Stimulated activated CD4-positive, alpha-beta T cell treated with anti-CD3 and anti-CD28 coated beads, Interleukin-4, amount 100 ng/mL, for 48 hours (primary cell): ENCODE data around the gene CEP170B.
"Not testable (repeated sequence)": the region's sequence is repeated elsewhere in the genome, so short reads cannot be mapped to it uniquely, and the experiment has no call there.

ENCODE experiments used
- DNase-seq, 2 donors: peaks; one replicate each; pipeline ENCODE4 v3.0.0-alpha.2; 2020; ENCODE audit warnings: low read depth in 2 of 2

CEP170B gene

DNA sequence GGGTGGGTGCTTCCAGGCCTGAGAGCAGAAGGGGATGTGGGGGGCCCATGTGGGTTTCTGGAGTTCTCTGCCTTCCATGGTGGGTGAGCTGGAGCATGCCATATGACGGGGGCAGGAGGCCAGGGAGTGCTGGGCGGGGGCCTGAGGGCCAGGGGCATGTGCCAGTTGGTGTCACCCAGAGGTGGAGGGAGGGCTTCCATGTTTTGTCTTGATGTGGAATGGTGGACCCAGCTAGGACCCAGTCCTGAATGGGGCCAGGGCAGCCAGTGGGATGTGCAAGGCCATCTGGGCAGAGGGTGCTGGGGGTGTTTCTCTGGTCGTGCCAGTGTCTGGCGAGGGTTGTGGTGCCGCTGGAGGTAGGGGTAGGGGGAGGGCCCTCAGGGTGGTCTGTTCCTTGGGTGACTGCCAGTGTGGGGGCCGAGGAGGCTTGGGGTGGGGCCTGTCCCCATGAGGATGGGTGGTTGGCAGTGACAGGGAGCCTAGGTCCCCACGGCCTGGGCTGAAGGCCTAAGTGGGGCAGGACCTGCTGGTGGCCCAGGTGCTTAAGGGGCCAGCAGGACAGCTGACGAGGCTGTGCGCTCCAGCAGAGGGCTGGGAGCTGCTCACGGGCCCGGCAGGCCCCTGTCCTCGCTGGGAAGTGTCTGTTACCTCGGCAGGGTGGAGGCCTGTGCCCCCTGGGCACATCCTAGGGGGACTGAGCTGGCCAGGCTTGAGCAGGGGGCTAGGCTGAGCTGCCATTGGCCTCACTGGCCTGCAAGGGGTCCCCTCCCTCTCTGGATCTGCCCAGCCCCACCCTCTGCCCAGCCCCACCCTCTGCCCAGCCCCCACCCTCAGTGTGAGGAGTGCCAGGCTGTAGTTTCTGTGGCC lies 26.8 kb downstream of the CEP170B start:
- DNase-seq = no peak

- DNase-seq = no peak
Observed at GRCh38 chr14:104892531-104893434, 27.7 kb downstream of the CEP170B start.

DNA sequence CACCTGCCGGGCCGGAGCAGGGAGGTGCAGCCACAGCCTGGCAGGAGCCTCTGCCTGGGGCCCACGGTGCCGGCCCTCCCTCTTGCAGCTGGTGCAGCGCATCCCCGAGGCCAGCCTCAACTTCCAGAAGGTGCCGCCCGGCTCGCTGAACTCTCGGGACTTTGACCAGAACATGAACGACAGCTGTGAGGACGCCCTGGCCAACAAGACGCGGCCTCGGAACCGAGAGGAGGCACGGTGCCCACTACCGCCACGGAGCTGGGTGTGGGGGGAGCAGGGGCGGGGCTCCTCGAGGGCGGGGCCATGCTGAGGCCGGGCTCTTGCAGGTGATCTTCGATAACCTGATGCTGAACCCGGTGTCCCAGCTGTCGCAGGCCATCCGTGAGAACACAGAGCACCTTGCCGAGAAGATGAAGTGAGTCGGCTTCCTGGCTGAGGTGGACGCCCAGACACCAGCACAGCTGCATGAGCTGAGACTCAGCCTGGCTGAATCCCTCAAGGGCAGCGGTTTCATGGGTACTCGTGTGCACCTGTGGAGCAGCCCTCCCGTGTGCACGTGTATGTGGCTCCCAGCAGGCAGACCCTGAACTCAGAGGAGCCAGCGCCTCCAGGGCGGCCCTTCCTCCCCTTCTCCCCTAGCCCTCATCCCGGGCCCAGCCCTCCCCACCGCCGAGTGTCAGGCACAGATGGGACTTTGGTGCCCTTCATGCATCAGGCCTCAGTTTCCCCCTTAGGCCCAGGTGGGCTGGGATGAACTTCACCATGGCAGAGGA lies 28.6 kb downstream of the CEP170B start:
- DNase-seq = no peak

GRCh38 chr14:104894331-104895206 lies 29.5 kb downstream of the CEP170B start:
- no peak for DNase-seq

- DNase-seq = no peak
Observed at GRCh38 chr14:104895207-104895785, 30.2 kb downstream of the CEP170B start.

DNA sequence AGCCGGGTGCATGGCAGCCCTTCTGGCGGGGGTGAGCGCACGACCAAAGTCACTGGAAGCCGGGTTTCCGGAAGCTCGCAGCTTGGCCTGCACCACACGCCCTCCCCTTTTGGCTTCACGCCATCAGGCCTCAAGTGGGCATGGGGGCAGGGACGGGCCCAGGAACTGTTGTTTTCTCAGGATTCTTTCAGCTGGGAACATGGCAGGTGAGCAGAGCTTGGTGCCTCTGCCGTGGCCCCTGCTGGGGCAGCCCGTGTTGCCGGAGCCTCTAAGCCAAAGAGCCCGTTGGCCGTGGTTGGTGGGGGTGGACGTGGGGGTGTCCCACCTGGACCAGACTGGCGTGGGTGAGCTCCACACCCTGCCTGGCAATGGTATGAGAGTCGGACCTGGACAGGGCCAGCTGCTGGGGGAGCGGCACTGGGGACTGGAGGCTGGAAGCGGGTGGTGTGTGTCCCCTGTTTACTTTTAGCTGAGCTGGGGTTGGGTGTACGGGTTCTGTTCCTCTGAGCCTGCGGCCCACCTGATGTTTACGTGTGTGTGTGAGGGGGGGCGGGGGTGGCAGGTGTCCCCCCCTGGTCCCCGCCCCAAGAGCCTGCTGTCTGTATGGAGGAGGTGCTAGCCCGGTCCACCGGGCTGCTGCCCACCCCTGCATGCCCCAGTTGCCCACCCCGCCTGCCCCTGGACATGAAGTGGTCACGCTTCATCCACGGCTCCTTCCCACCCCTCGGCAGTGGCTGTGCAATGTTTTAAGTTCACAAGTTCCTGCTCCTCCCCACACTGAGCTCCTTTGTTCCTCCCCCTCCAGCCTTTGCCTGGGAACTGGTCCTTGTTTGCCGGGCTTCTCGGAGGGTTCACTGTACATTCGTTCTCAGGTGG lies 31.0 kb downstream of the CEP170B start:
- DNase-seq = no peak

DNA sequence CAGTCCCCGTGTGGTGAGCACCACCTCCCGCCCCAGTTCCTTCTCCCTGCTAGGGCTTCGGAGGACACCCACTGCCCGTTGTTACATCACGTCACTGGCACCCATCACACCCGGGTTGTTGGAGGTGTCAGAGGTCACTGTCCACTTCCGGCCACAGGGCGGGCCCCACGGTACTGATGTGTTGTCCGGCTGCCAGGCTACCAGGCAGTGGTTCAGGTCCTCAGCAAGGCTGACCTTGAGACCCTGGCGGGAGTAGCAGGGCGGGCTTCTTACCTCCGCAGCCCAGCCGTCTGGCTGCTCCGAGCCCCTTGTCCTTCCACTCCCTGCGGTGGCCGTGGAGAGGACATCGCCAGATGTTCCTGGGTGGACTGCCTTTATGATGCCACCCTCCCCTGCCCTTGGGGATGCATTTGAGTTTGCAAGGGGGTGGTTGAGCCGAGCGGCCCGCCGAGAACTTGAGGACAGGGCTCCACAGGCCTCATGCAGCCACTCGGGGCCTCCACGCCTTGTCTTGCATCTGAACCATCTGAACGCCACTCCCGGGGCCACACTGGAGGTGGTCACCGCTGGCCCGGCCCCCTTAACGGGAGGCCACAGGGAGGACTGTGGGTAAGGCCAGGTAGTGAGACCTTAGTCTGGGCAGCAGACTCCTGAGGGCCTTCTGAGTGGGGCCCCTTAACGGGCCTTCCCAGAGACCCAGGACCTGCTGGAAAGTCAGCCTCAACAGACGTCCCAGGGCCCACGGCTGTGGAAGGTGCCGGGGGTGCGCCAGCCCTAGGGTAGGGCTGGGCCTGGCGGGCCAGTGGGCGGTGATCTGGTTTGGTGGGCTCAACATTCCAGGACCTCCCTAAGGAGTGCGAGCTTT lies 32.5 kb downstream of the CEP170B start:
- DNase-seq = no peak

DNA sequence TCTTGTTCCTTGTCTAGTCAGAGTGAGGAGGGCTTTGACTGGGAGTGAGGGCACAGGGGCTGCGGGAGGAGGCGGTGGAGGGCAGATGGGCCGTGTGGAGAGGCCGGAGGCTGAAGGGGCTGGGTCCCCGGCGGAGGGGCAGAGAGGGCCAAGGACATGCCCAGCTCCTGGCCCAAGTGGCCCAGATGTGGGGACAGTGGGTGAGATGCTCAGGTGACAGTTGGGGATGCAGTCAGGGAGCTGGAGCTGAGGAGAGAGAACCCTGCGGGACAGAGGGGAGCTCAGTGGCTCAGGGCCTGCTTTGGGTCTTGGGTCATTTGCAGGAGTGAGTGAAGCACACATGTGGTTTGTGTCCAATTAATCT lies 33.1 kb downstream of the CEP170B start:
- DNase-seq = no peak

DNA sequence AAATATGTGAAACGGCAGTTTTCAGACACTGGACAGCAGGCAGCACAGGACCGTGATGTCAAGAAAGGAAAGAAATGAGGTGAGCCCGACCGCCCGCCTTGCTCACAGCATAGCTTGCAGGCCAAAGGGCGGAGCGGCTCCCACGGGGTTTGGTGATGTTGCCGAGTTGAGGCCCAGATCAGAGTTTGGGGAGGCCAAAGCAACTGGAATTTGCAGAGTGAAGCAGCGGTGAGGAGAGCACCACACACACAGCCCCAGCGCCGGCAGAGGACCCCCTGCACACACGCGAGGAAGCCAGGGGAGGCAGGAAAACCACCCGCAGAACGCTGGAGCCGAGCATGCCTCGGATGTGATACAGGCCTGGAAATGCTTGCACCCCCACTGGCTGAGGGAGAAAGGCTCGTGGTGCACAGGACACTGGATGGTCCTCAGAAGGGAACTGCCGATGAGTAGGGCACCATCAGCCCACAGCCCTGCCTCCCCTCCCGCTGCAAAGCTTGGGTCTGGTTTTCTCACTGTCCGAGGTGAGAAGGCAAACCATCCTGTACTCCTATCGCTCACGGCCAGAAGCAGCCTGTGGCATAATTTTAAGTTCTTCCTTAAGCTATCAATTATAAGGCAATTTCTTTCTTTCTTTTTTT lies 33.9 kb downstream of the CEP170B start:
- DNase-seq = no peak

DNA sequence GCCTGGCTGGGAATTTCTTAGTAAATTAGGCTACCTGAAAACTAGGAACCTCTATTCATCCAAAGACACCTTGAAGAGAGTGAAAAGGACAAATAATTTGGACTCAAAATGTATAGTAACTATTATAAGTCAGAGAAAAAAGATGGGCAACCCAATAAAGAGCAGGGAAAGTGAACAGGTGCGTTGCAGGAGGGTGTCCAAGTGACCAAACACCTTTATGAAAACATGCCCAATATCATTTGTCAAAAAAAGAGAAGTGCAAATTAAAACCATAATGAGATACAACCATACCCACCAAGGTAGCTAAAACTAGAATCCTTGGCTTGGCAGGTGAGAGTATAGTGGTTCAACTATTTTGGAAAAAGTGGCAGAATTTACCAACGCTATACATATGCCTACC lies 34.7 kb downstream of the CEP170B start:
- DNase-seq = no peak

GRCh38 chr14:104900639-104901512 lies 35.8 kb downstream of the CEP170B start:
- DNase-seq = no peak

DNA sequence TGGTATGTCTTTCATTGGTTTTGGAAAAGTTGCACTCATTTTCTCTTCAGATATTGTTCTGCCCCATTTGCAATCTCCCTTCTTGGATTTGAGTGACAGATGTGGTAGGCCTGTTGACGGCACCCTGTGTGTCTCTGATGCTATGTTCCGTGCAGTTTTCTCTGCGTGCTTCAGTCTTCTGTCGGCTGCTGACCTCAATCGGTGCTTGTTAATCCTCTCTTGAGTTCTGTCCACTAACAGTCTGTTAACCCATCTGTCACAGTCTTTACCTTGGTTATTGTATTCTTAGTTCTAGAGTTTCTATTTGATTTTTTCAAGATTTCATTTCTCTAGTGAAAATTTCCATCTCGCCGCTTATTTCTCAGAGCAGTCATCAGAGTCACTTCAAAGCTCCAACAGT lies 38.9 kb downstream of the CEP170B start:
- DNase-seq = no peak

DNA sequence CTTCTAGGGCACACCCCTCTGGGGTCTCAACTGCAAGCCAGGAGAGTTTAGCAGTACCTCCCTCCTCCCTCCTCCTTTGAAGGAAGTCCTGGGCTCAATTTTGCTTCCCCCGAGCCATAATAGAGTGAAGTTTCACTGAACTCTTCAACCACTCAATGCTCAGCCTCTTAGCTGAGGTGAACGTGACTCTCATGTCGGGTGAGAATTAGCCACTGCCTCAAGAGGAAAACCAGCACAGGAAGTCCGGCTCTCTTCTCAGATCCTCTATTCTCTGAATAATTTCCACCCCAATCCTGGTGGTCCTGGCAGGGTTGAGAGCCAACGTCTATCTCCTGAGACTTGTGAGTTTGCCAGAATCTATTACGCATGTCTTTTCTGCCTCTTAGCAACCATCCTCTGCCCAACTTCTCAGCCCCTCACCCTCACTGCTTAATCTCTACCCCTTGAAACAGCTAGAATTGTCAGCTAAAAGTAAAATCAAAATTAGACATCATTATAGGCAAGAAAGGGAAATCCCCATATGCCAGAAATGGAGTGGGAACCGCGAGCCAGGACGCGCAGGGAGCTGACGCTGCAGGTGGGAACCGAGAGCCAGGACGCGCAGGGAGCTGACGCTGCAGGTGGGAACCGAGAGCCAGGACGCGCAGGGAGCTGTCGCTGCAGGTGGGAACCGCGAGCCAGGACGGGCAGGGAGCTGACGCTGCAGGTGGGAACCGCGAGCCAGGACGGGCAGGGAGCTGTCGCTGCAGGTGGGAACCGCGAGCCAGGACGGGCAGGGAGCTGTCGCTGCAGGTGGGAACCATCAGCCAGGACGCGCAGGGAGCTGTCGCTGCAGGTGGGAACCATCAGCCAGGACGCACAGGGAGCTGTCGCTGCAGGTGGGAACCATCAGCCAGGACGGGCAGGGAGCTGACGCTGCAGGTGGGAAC lies 39.8 kb downstream of the CEP170B start:
- DNase-seq = not testable (repeated sequence)

- DNase-seq = not testable (repeated sequence)
Observed at GRCh38 chr14:104905579-104905933, 40.5 kb downstream of the CEP170B start.

- DNase-seq = no peak
Observed at GRCh38 chr14:104908303-104908702, 43.2 kb downstream of the CEP170B start.

GRCh38 chr14:104912053-104912452 lies 47.0 kb downstream of the CEP170B start:
- DNase-seq = no peak
